ENCODE data around the gene WDR44.

- TF ChIP-seq EZH2 (IDR thresholded peaks at IDR 0.05; ENCODE audit: insufficient read depth, poor library complexity, severe bottlenecking): no peak
- no peak for TF ChIP-seq EZH2phosphoT487 (IDR thresholded peaks at IDR 0.05; ENCODE audit: insufficient read depth, low read depth)
These were observed 1.8 kb downstream of the WDR44 start for GRCh38 chrX:118347736-118348135.

Measured in GM23248 (cell line).